Neural cell (in vitro differentiated cells): Measurements from ENCODE around the gene EPS15.
"Not testable (repeated sequence)": the region's sequence is repeated elsewhere in the genome, so short reads cannot be mapped to it uniquely, and the experiment has no call there.

Source experiments
- POLR2AphosphoS5 ChIP-seq: IDR thresholded peaks from 2 replicates; pipeline ENCODE4 v1.6.1; 2012
- SMC3 ChIP-seq: fragments of 450-650 bp; conservative IDR thresholded peaks from 2 replicates; pipeline ENCODE4 v1.6.1; 2014; ENCODE audit warnings: antibody characterized with exemption, mild to moderate bottlenecking, moderate library complexity; ENCODE audit not compliant: poor library complexity
- TF ChIP-seq, protein P1 (sequence below): IDR thresholded peaks from 2 replicates; pipeline ENCODE4 v1.6.1; 2012; ENCODE audit warnings: borderline replicate concordance
- TF ChIP-seq, protein P2 (sequence below): fragments of 450-650 bp; IDR thresholded peaks from 2 replicates; pipeline ENCODE4 v1.5.1; 2014; ENCODE audit warnings: antibody characterized with exemption, mild to moderate bottlenecking, moderate library complexity; ENCODE audit not compliant: poor library complexity, severe bottlenecking

DNA sequence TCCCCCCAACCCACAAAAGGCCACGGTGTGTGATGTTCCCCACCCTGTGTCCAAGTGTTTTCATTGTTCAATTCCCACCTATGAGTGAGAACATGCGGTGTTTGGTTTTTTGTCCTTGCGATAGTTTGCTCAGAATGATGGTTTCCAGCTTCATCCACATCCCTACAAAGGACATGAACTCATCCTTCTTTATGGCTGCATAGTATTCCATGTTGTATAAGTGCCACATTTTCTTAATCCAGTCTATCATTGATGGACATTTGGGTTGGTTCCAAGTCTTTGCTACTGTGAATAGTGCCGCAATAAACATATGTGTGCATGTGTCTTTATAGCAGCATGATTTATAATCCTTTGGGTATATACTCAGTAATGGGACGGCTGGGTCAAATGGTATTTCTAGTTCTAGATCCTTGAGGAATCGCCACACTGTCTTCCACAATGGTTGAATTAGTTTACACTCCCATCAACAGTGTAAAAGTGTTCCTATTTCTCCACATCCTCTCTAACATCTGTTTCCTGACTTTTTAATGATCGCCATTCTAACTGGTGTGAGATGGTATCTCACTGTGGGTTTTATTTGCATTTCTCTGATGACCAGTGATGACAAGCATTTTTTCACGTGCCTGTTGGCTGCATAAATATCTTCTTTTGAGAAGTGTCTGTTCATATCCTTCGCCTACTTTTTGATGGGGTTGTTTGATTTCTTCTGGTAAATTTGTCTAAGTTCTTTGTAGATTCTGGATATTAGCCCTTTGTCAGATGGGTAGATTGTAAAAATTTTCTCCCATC, 44.0 kb downstream of the EPS15 start:
- TF ChIP-seq, protein P1, sequence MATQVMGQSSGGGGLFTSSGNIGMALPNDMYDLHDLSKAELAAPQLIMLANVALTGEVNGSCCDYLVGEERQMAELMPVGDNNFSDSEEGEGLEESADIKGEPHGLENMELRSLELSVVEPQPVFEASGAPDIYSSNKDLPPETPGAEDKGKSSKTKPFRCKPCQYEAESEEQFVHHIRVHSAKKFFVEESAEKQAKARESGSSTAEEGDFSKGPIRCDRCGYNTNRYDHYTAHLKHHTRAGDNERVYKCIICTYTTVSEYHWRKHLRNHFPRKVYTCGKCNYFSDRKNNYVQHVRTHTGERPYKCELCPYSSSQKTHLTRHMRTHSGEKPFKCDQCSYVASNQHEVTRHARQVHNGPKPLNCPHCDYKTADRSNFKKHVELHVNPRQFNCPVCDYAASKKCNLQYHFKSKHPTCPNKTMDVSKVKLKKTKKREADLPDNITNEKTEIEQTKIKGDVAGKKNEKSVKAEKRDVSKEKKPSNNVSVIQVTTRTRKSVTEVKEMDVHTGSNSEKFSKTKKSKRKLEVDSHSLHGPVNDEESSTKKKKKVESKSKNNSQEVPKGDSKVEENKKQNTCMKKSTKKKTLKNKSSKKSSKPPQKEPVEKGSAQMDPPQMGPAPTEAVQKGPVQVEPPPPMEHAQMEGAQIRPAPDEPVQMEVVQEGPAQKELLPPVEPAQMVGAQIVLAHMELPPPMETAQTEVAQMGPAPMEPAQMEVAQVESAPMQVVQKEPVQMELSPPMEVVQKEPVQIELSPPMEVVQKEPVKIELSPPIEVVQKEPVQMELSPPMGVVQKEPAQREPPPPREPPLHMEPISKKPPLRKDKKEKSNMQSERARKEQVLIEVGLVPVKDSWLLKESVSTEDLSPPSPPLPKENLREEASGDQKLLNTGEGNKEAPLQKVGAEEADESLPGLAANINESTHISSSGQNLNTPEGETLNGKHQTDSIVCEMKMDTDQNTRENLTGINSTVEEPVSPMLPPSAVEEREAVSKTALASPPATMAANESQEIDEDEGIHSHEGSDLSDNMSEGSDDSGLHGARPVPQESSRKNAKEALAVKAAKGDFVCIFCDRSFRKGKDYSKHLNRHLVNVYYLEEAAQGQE, result not testable (repeated sequence)
- TF ChIP-seq, protein P2, sequence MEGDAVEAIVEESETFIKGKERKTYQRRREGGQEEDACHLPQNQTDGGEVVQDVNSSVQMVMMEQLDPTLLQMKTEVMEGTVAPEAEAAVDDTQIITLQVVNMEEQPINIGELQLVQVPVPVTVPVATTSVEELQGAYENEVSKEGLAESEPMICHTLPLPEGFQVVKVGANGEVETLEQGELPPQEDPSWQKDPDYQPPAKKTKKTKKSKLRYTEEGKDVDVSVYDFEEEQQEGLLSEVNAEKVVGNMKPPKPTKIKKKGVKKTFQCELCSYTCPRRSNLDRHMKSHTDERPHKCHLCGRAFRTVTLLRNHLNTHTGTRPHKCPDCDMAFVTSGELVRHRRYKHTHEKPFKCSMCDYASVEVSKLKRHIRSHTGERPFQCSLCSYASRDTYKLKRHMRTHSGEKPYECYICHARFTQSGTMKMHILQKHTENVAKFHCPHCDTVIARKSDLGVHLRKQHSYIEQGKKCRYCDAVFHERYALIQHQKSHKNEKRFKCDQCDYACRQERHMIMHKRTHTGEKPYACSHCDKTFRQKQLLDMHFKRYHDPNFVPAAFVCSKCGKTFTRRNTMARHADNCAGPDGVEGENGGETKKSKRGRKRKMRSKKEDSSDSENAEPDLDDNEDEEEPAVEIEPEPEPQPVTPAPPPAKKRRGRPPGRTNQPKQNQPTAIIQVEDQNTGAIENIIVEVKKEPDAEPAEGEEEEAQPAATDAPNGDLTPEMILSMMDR, result not testable (repeated sequence)
- not testable (repeated sequence) for TF ChIP-seq POLR2AphosphoS5, SMC3
